ENCODE results near the gene C6orf136. TPM values are rescaled to one million over a fixed set of nuclear protein-coding genes. Genes with fewer than 3 reads are reported as not detected.

Gene C6orf136
- total and polyA plus RNA-seq, 2 experiments from 2014 or later = 2.4 to 8.6 TPM

DNA sequence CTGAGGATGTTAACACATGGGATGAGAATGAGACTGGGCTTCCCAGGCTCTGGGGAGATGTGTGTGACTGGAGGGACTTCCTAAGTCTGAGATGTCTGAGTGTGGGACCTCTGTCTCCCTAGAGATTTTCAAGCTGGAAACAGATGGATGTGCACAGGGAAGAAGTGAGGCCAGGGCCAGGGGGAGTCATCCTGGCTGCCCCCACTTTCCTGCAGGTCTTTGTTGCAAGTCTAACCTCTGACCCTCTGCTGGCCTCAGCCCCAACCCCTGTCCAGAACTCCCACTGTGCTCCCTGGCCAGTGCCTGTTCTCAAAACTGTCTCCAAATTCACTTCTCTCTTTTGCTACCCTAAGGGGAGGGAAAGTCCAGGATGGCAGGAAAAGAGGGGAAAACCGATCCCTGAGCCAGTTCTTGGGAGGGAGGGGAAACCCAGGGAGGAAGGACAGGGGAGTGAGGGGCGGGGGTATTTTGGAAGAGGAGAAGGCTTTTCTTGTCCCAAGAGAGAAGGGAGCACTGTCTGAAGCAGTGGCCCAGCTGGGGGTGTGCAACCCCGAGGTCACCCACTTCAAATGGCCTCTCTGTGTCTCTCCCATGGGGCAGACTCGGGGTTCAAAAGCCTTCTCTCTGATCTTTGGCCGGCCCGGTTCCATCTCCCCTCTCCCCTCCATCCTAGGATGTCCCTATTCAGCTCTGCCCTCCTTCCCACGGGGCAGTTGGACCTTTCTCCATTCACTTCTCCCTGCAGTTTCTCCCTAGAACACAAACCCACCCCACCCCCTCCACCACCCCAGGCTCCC, 36.4 kb downstream of the C6orf136 start:
- in situ Hi-C loops (cut with MboI) = no loop called here
- Histone ChIP-seq H3K27me3 (replicated peaks; ENCODE audit: insufficient read depth) (no peaks in the 10 kb centered on the region), H3K9me2 (ENCODE audit: insufficient read depth) (no peaks in the 10 kb centered on the region), H4K20me1 (ENCODE audit: insufficient read depth) (no peaks in the 10 kb centered on the region), H3K4me2 (ENCODE audit: unreplicated experiment) (peak overlapping the region; percentile 100), H3F3A (ENCODE audit: insufficient read depth) (peaks cover 52% of the 10 kb centered on the region), H3K9ac (peak overlapping the region; percentile 100), H2AFZ (no peak overlapping the region), H3K9me3 (ENCODE audit: low read depth) (no peaks in the 10 kb centered on the region), H3K79me2 (ENCODE audit: insufficient read depth) (peaks cover 94% of the 10 kb centered on the region), H3K4me1 (ENCODE audit: insufficient read depth) (peaks cover 25% of the 10 kb centered on the region), H3K36me3 (ENCODE audit: low read depth) (peaks cover 15% of the 10 kb centered on the region), H3K27ac (peak overlapping the region; percentile 100), H3K4me3 (peak overlapping the region; percentile 100)
- no peak for DNase-seq
- WGBS, 2 experiments (ENCODE audit: low coverage in 1 of 2, low lambda C conversion rate in 2 of 2, missing lambda C conversion rate in 2 of 2) = 9 to 16% methylated on average over 3 to 7 of the region's 7 CpGs
- TF ChIP-seq EZH2 (IDR thresholded peaks at IDR 0.05; ENCODE audit: insufficient read depth, poor library complexity, severe bottlenecking) (no peak), EZH2phosphoT487 (IDR thresholded peaks at IDR 0.05; ENCODE audit: insufficient read depth, low read depth) (no peak)

DNA sequence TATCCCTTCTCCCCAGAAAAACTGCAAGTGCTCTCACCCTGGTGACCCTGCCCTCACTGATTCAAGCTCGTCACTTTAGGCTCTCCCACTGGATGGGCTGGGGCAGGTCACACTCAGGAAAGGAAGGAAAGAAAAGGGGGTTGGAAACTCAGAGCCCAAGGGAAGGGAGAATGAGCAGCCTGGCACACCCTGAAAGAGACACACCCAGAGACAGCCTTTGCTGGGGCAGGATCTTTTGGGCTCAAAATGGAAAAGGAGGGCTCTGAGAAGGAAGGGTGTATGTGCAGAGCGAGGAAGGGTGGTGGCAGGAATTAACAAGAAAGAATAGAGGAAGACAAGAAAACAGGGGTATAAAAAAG, 37.0 kb downstream of the C6orf136 start:
- Histone ChIP-seq H3K4me2 (ENCODE audit: unreplicated experiment) (peak overlapping the region; percentile 100), H3K4me1 (ENCODE audit: insufficient read depth) (peaks cover 31% of the 10 kb centered on the region), H3K9me2 (ENCODE audit: insufficient read depth) (no peaks in the 10 kb centered on the region), H3K36me3 (ENCODE audit: low read depth) (peaks cover 10% of the 10 kb centered on the region), H3K27me3 (replicated peaks; ENCODE audit: insufficient read depth) (no peaks in the 10 kb centered on the region), H2AFZ (no peak overlapping the region), H3K9me3 (ENCODE audit: low read depth) (no peaks in the 10 kb centered on the region), H3K4me3 (peak overlapping the region; percentile 100), H4K20me1 (ENCODE audit: insufficient read depth) (no peaks in the 10 kb centered on the region), H3K79me2 (ENCODE audit: insufficient read depth) (peaks cover 94% of the 10 kb centered on the region), H3K27ac (peak overlapping the region; percentile 100), H3F3A (ENCODE audit: insufficient read depth) (peaks cover 50% of the 10 kb centered on the region), H3K9ac (peak overlapping the region; percentile 100)
- peak; percentile 42 for DNase-seq
- TF ChIP-seq EZH2phosphoT487 (IDR thresholded peaks at IDR 0.05; ENCODE audit: insufficient read depth, low read depth) = no peak
- no peak for TF ChIP-seq EZH2 (IDR thresholded peaks at IDR 0.05; ENCODE audit: insufficient read depth, poor library complexity, severe bottlenecking)
- in situ Hi-C loops (cut with MboI) = no loop called here
- 0% methylated on average over 2 of the region's 2 CpGs for WGBS, 2 experiments (ENCODE audit: low coverage in 1 of 2, low lambda C conversion rate in 2 of 2, missing lambda C conversion rate in 2 of 2)

DNA sequence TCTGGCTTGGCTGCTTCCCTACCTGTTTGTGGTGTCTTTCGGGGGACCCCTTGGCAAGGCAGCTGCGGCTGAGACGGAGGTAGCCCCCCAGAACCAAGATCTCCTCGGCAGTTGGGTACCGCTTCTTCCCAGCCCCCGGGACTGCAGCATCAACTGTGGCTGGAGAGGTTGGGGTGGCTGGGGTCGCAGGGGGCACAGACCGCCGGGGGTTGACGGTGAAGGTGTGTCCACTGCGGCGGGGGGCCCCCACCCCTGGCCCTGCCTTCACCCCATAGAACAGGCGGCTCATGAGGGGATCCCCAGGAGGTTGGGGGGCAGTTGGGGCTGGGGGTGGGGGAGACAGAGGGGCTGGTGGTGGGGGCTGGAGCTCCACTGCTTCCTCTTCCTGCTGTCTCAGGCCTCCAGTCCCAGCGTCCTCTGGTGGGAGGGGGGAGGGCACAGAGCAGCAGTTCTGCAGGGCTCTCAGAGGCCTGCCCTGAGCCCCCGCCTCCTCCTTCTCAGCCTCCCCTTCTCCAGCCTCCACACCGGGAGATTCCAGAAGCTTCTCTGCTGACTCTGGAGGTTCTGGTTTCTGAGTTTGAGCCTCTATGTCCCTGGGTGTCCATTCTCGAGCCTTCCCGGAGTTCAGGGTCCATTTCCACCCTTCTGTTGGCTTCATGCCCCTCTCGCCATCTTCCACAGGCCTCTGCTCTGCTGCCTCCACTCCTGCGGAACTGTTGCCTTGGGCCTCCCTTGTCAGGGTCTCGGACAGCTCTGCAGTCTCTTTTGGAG, 37.6 kb downstream of the C6orf136 start:
- in situ Hi-C loops (cut with MboI) = no loop called here
- peak overlapping the region; percentile 100 for H3K4me2 ChIP-seq (ENCODE audit: unreplicated experiment)
- peaks cover 53% of the 10 kb centered on the region for H3F3A ChIP-seq (ENCODE audit: insufficient read depth)
- H3K27ac ChIP-seq = peak overlapping the region; percentile 100
- H3K9me2 ChIP-seq (ENCODE audit: insufficient read depth) = no peaks in the 10 kb centered on the region
- H3K27me3 ChIP-seq (replicated peaks; ENCODE audit: insufficient read depth) = no peaks in the 10 kb centered on the region
- peak; percentile 59 for DNase-seq
- 11 to 13% methylated on average over 16 to 19 of the region's 21 CpGs for WGBS, 2 experiments (ENCODE audit: low coverage in 1 of 2, low lambda C conversion rate in 2 of 2, missing lambda C conversion rate in 2 of 2)
- H3K9me3 ChIP-seq (ENCODE audit: low read depth) = no peaks in the 10 kb centered on the region
- H3K79me2 ChIP-seq (ENCODE audit: insufficient read depth) = peaks cover 94% of the 10 kb centered on the region
- H3K4me3 ChIP-seq = peak overlapping the region; percentile 100
- TF ChIP-seq EZH2 (IDR thresholded peaks at IDR 0.05; ENCODE audit: insufficient read depth, poor library complexity, severe bottlenecking) = no peak
- TF ChIP-seq EZH2phosphoT487 (IDR thresholded peaks at IDR 0.05; ENCODE audit: insufficient read depth, low read depth) = no peak
- peaks cover 33% of the 10 kb centered on the region for H3K4me1 ChIP-seq (ENCODE audit: insufficient read depth)
- H4K20me1 ChIP-seq (ENCODE audit: insufficient read depth) = no peaks in the 10 kb centered on the region
- H3K9ac ChIP-seq = peak overlapping the region; percentile 100
- H3K36me3 ChIP-seq (ENCODE audit: low read depth) = peaks cover 10% of the 10 kb centered on the region
- no peak overlapping the region for H2AFZ ChIP-seq

DNA sequence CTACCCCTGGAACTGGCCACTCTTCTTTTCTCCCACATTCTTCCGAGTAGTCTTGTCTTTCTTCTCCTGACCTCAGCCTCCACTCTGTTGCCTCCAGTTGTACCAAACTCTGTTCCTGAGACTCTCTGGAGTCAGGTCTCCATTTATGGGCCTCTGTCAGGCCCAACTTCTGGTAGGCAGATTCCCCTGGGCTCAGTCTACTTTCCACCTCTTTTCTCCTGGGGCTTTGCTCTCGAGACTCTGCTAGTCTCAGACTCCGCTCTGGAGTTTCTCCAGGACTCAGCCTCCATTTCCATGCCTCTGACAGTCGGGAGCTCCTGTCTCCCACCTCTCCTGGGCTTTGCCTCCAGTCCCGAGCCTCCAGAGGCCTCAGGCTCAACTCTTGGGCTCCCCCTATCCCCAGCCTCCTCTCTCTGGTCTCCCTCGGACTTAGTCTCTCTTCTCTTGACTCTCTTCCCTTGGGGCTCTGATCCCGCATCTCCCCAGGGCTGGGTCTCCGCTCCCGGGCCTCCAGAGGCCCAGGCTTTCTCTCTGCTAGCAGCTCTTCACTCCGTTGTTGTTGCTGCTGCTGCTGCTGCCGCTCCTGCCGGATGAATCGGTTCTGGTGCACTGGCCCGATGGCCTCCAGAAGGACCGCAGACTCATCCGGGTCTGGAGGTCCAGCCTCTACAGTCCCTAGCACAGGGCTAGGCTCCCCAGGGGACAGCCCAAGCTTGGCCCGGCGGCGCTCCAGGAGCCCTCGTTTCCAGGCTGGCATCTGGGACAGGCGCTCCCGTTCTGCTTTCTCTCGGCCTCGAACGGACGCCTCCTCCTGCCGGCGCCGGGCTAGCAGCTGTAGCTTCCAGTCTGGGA, 38.5 kb downstream of the C6orf136 start:
- H3K27me3 ChIP-seq (replicated peaks; ENCODE audit: insufficient read depth) = no peaks in the 10 kb centered on the region
- peaks cover 33% of the 10 kb centered on the region for H3K4me1 ChIP-seq (ENCODE audit: insufficient read depth)
- H3K4me3 ChIP-seq = peak overlapping the region; percentile 100
- H3F3A ChIP-seq (ENCODE audit: insufficient read depth) = peaks cover 58% of the 10 kb centered on the region
- H3K9me2 ChIP-seq (ENCODE audit: insufficient read depth) = no peaks in the 10 kb centered on the region
- TF ChIP-seq EZH2 (IDR thresholded peaks at IDR 0.05; ENCODE audit: insufficient read depth, poor library complexity, severe bottlenecking) (no peak), EZH2phosphoT487 (IDR thresholded peaks at IDR 0.05; ENCODE audit: insufficient read depth, low read depth) (no peak)
- no peaks in the 10 kb centered on the region for H3K9me3 ChIP-seq (ENCODE audit: low read depth)
- no peak overlapping the region for H2AFZ ChIP-seq
- 4 to 5% methylated on average over 29 of the region's 29 CpGs for WGBS, 2 experiments (ENCODE audit: low coverage in 1 of 2, low lambda C conversion rate in 2 of 2, missing lambda C conversion rate in 2 of 2)
- H3K9ac ChIP-seq = peak overlapping the region; percentile 100
- H3K79me2 ChIP-seq (ENCODE audit: insufficient read depth) = peaks cover 92% of the 10 kb centered on the region
- H3K36me3 ChIP-seq (ENCODE audit: low read depth) = peaks cover 10% of the 10 kb centered on the region
- in situ Hi-C loops (cut with MboI) = no loop called here
- peak overlapping the region; percentile 100 for H3K4me2 ChIP-seq (ENCODE audit: unreplicated experiment)
- H3K27ac ChIP-seq = peak overlapping the region; percentile 100
- H4K20me1 ChIP-seq (ENCODE audit: insufficient read depth) = no peaks in the 10 kb centered on the region
- peak; percentile 60 for DNase-seq
